SK-N-SH (cell line): Measurements from ENCODE around the gene STUB1.

Source experiments
- CTCF ChIP-seq: fragments of 200-600 bp; sonication (generic); IDR thresholded peaks from 2 replicates; pipeline ENCODE4 v1.6.1; 2017; ENCODE audit warnings: antibody characterized with exemption, mild to moderate bottlenecking, moderate library complexity
- FOSL2 ChIP-seq: IDR thresholded peaks from 2 replicates; pipeline ENCODE4 v1.4.0; 2012; ENCODE audit warnings: low read depth, mild to moderate bottlenecking, moderate library complexity, borderline replicate concordance
- POLR2AphosphoS5 ChIP-seq: IDR thresholded peaks from 2 replicates; pipeline ENCODE4 v1.6.1; 2012; ENCODE audit warnings: low read depth, low read length
- RFX5 ChIP-seq: IDR thresholded peaks from 2 replicates; pipeline ENCODE4 v1.6.1; 2012; ENCODE audit warnings: mild to moderate bottlenecking, improper control_type of control experiment, low read length
- TAF1 ChIP-seq: IDR thresholded peaks from 2 replicates; pipeline ENCODE4 v1.6.1; 2012; ENCODE audit warnings: low read depth, mild to moderate bottlenecking, low read length, moderate library complexity, borderline replicate concordance
- ZBTB33 ChIP-seq: IDR thresholded peaks from 2 replicates; pipeline ENCODE4 v1.4.0; 2012; ENCODE audit warnings: low read depth, borderline replicate concordance

GRCh38 chr16:729768-730665, 49.8 kb downstream of the STUB1 start:
- TF ChIP-seq CTCF (no peak), RFX5 (no peak), TAF1 (no peak), POLR2AphosphoS5 (no peak), ZBTB33 (no peak), FOSL2 (no peak)
